ENCODE measurements around the gene ZCCHC2.

ZCCHC2 gene

GRCh38 chr18:62618735-62619134 lies 95.9 kb downstream of the ZCCHC2 start:
- no peak for DNase-seq (ENCODE audit: low read depth)
- H3K4me3 ChIP-seq (ENCODE audit: low read depth, low read length): no peak overlapping the region
- TF ChIP-seq CTCF (conservative IDR thresholded peaks at IDR 0.05; ENCODE audit: low read depth, low read length): no peak

- peak; percentile 22 for DNase-seq (ENCODE audit: low read depth)
- H3K4me3 ChIP-seq (ENCODE audit: low read depth, low read length): no peak overlapping the region
- no peak for TF ChIP-seq CTCF (conservative IDR thresholded peaks at IDR 0.05; ENCODE audit: low read depth, low read length)
Observed at GRCh38 chr18:62621546-62621945, 98.7 kb downstream of the ZCCHC2 start.

DNA sequence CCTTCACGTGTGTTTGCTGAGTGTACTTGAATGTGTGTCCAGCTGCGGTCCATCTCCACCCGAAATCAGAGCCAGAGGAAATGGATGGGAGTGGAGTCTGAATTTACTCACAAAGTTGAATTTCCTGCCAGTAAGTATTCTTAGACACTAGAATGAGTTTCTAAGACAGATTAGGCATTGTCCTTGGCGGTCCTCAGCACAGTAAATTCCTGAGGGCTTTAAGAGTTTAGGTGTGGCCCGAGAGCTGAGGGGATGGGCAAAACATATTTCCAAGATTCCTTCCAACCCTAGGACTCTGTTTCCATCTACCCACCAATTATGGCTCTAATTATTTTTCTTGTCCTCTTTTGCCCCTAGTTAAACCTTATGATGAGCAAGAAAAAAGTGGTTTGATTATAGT lies 102.2 kb downstream of the ZCCHC2 start:
- no peak for TF ChIP-seq CTCF (conservative IDR thresholded peaks at IDR 0.05; ENCODE audit: low read depth, low read length)
- no peak overlapping the region for H3K4me3 ChIP-seq (ENCODE audit: low read depth, low read length)
- DNase-seq (ENCODE audit: low read depth): no peak
